ENCODE data around the gene TMEM168.

- TF ChIP-seq, protein P1, sequence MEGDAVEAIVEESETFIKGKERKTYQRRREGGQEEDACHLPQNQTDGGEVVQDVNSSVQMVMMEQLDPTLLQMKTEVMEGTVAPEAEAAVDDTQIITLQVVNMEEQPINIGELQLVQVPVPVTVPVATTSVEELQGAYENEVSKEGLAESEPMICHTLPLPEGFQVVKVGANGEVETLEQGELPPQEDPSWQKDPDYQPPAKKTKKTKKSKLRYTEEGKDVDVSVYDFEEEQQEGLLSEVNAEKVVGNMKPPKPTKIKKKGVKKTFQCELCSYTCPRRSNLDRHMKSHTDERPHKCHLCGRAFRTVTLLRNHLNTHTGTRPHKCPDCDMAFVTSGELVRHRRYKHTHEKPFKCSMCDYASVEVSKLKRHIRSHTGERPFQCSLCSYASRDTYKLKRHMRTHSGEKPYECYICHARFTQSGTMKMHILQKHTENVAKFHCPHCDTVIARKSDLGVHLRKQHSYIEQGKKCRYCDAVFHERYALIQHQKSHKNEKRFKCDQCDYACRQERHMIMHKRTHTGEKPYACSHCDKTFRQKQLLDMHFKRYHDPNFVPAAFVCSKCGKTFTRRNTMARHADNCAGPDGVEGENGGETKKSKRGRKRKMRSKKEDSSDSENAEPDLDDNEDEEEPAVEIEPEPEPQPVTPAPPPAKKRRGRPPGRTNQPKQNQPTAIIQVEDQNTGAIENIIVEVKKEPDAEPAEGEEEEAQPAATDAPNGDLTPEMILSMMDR (IDR thresholded peaks at IDR 0.05; ENCODE audit: insufficient read depth, low read length) = no peak
- TF ChIP-seq REST (IDR thresholded peaks at IDR 0.05; ENCODE audit: insufficient replicate concordance, low read depth) (no peak), GABPA (IDR thresholded peaks at IDR 0.05; ENCODE audit: low read depth) (no peak), POLR2AphosphoS5 (IDR thresholded peaks at IDR 0.05; ENCODE audit: low read depth) (no peak)
Measured at GRCh38 chr7:112790586-112791003, 402 bp upstream of the TMEM168 start.
